HG03565 (cell line): ENCODE data around the gene CDKN1C.

ENCODE experiments used
- ATAC-seq: cut with Tn5 transposase; IDR thresholded peaks from one replicate; pipeline ENCODE4 v1.9.1; 2021; ENCODE audit warnings: mild to moderate bottlenecking, moderate library complexity; ENCODE audit not compliant: unreplicated experiment

CDKN1C gene

DNA sequence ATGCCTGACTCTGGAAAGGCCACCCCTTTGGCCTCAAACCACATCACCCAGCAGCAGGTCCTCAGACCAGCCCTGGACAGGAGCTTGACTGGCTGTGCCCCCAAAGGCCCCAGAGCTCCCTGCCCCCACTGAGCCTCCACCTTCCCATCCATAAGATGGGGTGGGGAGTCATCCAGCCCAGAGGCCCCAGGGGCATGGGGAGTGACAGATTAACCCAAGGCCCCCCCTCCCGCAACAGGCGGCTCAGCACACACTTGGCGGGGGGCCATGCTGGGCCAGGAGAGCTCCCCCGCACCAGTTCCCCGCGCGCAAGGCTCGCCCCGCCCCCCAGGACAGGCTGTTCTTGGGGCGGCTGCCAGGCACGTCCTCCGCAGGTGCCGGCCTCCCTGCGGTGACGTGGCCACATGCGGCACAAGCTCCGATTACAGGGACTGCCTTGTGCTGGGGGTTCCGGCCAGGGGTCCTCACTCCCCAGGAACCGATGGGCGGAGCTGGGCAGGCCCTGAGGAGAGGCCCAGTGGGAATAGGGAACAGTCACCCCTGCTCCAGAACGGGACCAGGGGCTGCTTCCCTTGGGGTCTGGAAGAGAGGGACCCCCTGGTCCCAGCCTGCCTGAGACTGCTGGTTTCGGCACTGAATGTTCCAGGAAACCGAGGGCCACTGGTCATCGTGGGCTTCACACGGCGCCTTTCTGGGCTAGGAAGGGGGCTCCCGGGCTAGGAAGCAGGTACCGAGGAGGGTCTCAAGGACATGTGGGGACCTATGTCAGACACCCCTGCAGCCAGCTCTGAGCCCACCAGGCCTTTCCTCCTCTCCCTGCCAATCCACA is 5.1 kb upstream of the CDKN1C start:
- ATAC-seq, result no peak

DNA sequence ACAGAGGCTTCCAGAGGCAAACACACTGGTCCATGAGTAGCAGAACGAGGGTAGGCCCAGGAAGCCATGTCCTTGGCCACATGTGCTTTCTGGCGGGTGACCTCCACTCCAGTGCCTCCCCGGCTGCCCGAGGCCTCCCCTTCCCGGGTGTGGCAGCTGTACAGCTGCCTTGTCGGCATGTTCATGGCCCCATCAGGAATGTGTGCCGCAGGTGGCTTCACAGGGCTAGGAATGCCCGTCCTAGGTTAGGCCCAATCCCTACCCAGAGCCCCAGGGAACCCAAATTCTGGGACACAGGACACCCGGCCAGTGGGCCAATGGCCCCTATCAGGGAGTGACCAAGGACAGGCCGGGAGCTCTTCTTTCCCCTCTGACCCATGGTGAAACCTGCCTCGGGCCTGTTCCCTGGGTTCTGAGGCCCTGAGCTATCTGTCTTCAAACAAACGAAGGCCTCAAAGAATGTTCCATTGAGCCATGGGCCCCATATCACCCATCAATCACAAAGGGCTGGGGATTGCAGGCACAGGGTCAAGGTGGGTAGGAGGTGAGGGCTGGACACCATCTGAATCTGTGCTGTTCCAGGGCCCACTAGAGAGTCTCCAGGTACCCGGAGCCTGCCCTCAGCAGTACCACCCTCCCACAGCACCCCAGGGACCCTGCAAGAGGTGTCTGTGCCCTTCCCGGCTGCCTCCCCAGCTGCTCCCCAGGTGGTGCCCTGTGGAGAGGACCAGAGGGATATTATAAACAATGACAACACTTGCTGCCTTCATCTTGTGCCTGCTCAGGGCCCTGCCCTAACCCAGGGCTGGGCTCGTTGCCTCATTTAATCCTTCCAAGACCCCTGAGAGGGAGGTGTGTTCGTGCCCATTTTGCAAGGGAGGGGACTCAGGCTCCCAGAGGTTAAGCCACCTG is 4.0 kb upstream of the CDKN1C start:
- ATAC-seq, result no peak

DNA sequence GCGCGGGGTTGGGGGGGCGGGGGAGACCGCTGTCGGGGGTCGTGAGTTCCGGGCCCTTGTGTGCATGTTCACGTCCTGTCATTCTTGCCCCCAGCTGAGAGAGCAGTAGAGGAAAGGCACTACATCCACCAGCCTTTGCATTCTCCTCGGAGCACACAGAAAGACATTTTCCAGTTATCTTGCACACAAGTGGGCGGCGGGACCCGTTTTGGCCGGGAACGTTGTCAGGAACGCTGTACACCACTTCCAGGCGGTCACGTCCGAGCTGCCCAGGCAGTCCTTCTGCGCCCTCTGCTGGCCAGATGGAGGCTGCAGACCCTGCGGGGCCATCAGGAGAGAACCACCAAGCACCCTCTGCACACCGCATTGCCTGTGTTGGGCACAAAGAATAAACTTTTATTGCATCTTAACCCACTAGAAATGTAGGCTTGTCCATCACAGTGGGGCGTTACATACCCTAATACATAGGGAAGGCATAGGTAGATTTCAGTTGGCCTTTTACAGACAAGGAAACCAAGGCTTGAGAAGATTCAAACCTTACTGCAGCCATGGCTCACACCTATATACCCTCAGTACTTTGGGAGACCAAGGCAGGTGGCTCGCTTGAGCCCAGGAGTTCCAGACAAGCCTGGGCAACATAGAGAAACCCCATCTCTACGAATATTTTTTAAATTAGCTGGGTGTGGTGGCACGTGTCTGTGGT is 2.8 kb upstream of the CDKN1C start:
- no peak for ATAC-seq

DNA sequence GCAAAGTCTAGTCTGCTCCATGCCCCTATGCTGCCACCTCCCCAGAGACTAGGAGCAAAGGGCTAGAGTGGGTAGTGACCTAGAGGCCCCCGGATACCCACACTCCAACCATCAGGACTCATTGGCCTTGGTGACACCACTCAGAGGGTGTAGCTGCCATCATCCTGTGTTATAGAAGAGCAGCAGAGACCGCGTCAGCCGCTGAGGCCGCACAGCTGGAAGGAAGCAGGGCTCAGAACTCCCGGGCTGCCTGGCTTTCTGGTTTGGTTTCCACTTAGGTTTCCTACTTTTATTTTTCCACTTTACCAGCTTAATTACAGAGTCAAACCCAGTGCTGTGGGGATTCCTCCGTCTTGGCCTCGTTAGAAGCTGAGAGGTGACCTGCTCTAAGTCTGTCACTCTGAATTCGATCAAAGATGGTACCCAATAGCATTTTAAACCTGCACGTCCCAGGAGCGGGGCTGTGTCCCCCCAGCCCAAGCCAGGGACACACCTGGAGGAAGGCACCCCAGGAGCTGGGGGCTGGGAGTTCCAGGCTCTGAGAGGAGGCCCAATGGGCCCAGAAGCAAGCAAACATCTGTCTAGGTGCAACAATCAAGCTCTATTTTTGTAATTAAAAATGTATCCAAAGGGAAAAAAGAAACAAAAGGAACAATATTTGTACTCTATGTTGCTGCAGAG is 2.1 kb upstream of the CDKN1C start:
- ATAC-seq, result no peak

DNA sequence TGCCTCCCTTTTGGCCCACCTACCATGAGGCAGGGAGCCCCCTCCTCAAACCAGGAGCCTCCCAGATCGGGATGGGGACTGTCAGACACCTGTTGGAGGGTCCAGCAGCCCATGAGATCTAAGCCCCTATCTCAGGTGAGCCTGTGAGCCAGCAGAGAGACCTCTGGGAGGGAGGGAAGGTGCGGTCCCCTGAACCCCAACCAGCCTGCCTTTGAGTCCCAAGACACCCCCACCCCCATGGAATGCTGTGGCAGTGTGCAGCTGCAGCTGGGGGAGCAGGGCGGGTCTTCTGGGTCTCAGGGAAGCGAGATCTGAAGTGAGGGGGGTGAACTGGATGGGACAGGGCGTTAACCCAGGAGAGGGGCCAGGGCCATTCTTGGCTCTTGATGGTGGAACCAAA is 1.4 kb upstream of the CDKN1C start:
- no peak for ATAC-seq

DNA sequence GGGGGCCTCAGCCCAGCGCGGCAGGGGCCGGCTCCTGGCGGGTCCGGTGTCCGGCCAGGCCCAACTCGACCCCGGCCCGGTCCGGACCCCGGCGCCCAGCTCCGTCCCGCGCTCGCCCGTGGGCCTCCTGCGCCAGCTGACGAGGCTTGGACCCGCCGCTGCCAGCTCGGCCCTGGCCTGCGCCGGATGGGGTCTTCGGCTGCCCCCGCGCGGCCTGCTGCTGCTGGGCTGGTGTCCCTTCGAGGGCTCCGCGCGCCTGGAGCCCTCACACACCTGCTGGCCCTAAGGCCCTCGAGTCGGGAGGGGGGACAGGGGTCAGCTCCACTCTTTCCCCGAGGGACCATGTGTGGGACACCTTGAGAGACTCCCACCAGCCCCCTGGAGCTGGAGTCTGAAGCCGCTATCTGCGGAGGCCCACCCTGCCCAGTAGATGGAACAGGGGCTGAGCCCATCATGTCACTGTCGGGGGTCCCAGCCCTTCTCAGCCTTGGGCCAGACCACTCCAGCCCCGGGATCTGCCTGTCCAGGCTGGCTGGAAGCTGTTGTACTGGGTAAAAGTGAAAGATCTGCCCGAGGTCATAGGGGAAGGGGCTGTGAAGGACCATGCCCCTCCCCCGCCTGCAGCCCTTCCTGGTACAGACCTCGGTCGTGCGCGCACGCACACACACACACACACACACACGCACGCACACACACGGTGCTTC is 768 bp upstream of the CDKN1C start:
- peak; percentile 19 for ATAC-seq

DNA sequence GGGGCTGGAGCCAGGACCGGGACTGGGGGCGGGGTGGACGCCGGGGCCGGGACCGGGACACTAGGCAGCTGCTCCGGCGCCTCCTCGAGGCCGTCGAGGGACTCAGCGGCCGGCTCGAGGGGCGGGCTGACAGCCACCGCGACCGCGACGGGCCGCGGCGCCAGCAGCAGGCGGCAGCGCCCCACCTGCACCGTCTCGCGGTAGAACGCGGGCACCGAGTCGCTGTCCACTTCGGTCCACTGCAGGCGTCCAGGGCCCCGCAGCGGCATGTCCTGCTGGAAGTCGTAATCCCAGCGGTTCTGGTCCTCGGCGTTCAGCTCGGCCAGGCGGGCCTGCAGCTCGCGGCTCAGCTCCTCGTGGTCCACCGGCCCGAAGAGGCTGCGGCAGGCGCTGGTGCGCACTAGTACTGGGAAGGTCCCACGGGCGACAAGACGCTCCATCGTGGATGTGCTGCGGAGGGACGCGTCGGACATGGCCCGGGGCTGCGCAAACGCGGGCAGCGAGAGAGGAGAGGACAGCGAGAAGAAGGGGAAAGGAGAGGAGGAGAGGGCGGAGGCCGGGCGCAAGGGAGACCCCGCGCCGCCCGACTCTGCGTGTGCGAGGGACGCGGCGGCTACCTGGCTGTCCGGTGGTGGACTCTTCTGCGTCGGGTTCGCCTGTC is 428 bp downstream of the CDKN1C start:
- no peak for ATAC-seq

DNA sequence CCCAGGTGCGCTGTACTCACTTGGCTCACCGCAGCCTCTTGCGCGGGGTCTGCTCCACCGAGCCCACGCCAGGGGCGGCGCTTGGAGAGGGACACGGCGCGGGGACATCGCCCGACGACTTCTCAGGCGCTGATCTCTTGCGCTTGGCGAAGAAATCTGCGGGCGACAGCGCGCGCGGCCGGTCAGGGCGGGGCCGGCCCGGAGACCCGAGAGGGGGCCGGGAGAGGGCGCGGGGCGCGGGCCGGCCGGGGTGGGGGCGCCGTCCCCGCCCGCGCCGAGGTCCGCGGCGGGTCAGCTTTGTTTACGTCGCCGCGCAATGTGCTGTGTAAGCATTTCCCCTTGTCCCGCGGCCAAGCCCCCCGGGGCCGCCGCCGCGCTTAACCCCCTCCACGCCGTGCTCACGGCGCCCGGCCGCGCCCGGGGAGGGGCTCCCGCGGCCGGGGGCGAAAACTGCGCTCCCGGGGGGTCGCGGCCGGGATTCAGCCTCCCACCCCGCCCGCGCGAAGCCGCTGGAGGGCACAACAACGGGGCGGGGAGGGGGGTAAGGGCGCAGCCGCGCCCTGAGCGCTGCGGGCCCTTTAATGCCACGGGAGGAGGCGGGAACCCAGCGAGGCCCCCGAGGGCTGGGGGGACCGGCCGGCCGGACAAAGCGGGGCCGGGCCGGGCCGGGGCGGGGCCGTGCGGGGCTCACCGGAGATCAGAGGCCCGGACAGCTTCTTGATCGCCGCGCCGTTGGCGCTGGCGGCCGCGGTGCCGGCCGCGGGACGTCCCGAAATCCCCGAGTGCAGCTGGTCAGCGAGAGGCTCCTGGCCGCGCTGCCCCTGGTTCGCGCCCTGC is 1.4 kb downstream of the CDKN1C start:
- no peak for ATAC-seq

DNA sequence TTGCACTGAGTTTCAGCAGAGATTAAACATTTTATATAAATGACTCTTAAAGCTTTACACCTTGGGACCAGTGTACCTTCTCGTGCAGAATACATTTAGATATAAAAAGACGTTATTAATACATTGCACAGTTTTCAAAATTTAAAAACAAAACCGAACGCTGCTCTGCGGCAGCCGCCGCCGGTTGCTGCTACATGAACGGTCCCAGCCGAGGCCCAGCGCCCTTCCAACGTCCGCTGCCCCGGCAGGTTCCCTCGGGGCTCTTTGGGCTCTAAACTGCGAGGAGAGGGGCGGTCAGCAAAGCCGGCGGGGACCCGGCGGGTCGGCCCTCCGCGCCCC is 2.0 kb downstream of the CDKN1C start:
- ATAC-seq, result no peak

DNA sequence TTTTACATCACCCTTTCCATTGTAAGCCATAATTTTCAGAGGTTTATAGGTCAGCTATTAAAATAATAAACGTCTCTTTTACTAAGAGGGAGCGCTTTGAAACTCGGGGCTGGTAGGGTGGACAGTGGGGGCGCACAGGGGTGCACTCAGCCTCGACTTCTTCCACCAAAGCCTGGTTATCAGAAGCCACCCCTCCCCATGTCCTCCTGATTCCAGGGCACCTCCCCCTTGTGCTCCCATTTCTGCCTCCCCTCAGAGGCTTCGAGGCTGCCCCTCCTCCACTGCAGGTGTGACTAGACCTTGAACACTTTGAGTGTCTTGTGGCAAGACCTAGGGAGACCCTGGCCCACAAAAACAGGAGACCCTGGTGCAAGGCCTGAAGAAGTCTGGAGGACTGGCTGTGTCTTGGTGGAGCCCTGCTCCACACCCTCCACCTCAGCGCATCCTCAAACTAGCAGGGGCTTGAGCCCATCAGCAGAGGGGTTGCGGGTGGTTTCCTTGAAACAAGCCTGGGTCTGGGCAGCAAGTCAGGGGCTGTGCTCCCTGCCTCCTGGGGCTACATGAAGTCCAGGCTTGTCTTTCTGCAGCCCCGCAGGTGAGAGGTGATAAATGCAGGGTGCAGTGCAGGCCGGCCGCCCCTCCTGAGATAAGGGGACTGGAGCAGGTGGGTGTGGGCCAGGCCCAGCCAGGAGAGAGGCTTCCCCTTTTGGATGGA is 3.0 kb downstream of the CDKN1C start:
- ATAC-seq, result no peak

DNA sequence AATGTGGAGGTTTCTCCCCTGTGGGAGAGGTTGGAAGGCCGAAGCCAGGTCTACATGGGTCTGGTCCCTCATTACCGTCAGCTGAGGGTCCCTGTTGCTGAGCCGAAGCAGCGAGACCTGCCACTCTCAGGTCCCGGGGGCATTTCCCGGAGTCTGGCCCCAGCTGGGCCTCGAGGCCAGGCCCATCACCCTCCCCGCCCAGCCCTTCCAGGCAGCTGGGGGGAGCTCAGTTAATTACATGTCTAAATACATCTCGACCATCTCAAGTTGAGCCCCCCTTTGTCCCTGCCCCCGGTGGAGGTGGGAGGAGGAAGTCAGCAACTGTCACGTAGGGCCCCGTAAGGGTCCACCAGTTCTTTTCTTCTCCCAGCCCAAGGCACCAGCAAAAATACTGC is 3.6 kb downstream of the CDKN1C start:
- ATAC-seq, result no peak

DNA sequence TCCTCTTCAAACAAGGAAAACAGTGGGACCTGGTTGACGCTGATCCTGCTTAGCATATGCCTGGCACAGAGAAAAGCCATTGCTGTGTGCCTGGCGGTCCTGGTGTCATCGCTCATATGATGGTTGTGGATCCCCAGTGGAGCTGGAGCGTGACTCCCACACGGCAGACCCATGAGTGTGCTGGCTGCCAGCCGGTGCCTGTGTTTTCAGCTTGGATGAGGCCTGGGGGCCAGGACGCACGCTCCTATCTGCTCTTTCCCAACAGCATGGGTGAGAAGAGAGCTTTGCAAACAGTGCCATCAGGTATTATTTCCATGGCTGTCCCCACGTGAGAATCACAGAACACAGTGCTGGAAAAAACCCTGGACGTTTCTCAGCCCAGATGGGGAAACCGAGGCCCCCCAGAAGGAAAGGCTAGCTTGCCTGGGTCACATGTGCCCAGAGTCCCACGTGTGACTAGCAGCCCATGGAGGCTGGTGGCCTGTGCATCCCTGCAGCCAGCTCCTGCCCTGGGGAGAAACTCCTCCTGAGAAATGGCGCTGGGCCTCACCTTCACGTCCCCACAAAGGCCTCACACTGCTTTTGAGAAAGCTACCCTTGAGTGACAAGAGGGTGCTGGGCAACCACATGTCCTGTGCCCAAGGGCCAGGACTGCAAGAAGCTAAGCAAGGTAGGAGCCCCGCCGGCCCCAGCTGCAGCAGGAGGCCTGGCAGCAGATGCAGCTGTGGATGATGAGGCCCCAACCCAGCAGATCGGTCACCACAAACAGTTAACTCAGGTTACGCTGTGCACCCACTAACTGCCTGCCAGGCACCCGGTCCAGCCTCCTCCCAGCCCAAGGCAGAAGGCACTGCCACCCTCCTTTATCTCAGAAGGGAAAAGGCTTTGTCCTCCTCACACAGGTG is 4.2 kb downstream of the CDKN1C start:
- no peak for ATAC-seq

DNA sequence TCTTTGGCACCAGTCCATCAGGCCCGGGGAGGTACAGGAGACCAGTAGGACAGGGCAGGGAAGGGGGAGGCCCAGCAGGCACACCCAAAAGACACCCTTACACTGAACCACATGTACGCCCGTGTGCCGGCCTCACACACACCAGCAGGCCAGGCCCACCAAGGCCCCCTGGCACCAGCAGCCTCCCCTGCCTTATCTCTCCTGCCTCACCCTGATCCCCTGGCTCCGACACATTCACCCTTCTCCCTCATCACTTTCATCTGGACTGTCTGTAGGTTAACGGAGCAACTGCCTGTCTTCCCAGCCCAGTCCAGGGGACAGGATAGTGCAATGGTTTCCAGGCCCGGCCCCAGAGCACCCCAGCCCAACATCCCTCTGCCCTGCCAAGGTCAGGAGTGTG is 4.9 kb downstream of the CDKN1C start:
- ATAC-seq, result no peak

DNA sequence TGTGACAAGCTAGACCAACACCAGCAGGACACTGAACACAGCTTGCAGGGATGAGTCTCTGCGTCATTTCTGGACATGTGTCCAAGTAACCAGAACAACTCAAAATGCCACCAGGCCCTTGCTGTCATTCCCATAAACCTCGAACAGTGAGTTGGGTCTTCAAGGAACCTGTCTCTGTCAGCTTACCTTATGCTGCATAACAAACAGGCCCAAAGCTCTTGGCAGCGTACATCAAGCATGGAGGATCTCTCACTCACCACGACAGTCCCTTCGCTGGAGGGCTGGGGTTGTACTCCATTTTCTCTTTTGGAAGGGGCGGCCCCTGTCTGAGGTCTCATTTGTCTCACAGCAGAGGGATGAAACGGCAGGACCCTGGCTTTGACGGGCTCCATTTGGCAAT is 6.8 kb downstream of the CDKN1C start:
- no peak for ATAC-seq

DNA sequence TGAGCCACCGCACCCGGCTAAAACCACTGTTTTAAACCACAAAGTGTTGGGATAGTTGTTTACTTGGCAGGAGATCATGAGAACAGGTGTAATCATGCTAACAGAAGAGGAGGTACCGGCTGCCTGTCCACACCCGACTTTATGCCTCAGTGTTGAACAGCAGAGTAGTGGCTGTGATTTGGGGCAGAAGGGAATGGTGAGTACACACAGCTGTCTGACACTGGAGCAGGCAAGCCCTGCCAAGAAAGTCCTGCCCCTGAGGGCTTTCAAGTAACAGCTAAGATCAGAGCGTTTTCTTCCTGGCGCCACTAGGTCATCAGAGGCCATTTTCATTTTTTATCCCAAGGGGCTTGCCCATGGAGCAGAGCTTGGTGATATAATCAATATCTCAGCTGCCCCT is 8.1 kb downstream of the CDKN1C start:
- no peak for ATAC-seq

DNA sequence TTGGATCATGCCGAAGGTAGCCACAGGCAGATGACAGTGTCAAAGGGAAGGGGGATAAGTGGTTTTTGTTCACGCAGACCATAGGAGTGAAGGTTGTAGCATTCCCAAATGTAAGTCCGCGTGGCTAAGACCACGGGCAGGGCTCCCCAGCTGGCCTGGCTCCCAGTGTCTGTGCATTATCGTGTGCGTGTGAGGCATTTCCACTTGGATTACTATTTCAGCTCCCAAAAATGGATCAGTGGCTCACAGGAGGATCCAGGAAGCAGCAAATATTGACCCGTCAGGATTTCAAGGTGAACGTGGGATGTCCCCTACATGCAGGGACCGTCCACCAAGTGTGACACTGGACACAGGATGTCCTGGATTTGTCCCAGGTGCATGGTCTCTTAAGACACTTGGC is 10.6 kb downstream of the CDKN1C start:
- ATAC-seq, result no peak

DNA sequence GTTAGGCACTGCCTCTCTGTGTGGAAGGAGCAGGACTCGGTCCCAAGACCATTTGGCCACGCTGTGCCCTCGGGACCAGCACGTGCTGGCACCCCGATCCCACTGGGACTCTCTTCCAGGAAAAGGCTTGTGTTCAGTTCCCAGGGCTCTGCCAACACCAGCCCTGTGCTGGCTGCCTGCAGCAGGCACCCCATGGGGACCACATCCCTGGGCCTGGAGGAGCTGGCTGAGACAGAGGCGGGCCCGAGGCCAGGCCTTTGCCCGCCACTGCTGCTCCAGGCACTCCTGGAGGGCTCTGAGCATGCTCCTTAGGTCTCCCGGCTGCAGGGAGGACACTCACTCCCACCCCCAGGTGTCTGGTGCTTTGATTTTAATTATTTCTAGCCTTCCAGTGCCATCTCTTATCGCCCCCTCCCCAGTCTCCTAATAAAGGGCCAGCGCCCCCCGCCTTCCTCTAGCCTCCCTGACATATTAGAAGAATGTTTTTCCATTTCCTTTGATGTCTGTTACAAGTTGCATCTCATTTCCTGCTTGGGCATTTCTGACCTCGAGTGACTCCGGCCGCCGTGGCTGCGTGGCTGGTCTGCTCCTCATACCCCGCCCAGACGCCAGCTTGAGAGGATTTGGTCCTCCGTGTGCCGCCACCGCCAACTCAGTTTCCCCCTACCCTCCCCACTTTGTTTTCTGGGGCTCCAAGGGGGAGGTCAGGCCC is 14.4 kb downstream of the CDKN1C start:
- no peak for ATAC-seq
